NCI-H526 treated with DMSO at 0.1 percent for 48 hours (cell line): Measurements from ENCODE around the gene ESRRA.
A peak's percentile ranks its signal among the peaks of the same experiment; 100 is the strongest.
"Not testable (repeated sequence)": the region's sequence is repeated elsewhere in the genome, so short reads cannot be mapped to it uniquely, and the experiment has no call there.

Experiments used
- DNase-seq: peaks from one replicate; lab custom pipeline; 2025; lab: John Stamatoyannopoulos, UW

Gene ESRRA

DNA sequence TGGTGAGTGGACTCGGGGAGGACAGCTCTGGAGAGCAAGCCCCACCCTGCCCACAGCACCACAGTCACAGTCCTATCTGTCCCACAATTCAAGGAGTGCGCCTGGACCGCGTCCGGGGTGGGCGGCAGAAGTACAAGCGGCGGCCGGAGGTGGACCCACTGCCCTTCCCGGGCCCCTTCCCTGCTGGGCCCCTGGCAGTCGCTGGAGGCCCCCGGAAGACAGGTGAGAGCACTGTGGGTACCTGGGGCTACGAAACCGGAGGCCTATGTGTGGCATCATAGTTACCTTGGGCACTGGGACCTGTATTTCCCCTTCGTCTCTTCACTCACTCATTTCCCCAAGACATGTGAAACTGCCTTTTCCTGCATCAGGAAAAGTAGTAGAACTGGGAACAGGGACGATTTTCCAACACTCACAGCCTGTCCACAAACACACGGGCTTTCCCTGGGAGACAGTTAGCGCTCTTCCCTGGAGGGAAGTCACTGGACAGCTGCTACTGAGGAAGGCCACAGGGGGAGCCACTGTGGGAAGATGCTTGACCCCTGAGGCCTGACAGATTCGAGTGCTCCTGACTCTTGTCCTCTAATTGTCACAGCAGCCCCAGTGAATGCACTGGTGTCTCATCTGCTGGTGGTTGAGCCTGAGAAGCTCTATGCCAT is 9.0 kb downstream of the ESRRA start:
- DNase-seq: no peak

DNA sequence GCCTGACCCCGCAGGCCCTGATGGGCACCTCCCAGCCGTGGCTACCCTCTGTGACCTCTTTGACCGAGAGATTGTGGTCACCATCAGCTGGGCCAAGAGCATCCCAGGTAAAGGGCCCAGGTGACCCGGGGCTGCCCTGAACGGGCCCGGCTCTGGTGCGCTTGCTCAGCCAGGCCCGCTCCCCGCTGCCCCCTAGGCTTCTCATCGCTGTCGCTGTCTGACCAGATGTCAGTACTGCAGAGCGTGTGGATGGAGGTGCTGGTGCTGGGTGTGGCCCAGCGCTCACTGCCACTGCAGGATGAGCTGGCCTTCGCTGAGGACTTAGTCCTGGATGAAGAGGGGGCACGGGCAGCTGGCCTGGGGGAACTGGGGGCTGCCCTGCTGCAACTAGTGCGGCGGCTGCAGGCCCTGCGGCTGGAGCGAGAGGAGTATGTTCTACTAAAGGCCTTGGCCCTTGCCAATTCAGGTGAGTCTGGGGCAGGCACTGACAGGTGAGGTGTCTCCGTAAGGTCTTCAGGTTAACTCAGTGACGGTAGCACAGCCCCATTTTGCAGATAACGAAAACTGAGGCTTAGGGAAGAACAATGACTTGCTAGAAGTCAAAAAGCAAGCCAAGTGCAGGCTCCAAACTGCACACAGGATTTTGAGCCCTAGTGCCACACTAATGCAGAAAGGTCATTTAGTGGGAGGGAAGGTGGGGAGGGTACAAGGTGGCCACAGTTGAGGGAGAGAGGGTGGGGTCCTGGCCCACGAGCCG is 9.7 kb downstream of the ESRRA start:
- no peak for DNase-seq

DNA sequence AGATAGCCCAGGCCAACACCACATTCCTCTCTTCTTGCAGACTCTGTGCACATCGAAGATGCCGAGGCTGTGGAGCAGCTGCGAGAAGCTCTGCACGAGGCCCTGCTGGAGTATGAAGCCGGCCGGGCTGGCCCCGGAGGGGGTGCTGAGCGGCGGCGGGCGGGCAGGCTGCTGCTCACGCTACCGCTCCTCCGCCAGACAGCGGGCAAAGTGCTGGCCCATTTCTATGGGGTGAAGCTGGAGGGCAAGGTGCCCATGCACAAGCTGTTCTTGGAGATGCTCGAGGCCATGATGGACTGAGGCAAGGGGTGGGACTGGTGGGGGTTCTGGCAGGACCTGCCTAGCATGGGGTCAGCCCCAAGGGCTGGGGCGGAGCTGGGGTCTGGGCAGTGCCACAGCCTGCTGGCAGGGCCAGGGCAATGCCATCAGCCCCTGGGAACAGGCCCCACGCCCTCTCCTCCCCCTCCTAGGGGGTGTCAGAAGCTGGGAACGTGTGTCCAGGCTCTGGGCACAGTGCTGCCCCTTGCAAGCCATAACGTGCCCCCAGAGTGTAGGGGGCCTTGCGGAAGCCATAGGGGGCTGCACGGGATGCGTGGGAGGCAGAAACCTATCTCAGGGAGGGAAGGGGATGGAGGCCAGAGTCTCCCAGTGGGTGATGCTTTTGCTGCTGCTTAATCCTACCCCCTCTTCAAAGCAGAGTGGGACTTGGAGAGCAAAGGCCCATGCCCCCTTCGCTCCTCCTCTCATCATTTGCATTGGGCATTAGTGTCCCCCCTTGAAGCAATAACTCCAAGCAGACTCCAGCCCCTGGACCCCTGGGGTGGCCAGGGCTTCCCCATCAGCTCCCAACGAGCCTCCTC is 10.6 kb downstream of the ESRRA start:
- not testable (repeated sequence) for DNase-seq

DNA sequence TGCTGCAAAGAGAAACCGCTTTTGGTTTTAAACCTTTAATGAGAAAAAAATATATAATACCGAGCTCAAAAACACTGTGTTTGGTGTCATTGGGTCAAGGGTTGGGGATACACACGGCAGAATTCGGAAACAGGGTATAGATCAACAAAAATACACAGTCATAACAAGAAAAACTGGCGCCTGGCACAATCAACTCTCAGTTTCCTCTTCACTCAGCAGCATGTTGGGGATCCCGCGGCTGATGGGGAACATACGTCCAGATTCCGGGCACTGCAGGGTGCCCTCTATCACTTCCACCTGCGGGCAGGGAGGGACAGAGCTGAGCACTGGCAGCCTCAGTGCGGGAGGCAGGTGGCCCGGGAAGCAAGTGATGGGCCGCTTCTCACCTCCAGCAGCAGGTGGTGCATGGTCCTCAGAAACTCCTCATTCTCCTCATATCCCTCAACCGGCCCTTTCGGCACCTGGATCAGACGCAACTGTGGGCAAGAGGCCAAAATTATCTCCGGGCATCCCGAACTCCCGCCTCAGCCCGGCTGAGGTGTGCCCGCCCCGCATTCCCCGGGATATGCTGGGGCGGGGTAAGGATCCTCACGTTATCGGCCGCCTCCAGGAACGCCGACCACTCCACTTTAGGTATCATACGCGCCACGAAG is 11.5 kb downstream of the ESRRA start:
- peak; percentile 37 for DNase-seq

DNA sequence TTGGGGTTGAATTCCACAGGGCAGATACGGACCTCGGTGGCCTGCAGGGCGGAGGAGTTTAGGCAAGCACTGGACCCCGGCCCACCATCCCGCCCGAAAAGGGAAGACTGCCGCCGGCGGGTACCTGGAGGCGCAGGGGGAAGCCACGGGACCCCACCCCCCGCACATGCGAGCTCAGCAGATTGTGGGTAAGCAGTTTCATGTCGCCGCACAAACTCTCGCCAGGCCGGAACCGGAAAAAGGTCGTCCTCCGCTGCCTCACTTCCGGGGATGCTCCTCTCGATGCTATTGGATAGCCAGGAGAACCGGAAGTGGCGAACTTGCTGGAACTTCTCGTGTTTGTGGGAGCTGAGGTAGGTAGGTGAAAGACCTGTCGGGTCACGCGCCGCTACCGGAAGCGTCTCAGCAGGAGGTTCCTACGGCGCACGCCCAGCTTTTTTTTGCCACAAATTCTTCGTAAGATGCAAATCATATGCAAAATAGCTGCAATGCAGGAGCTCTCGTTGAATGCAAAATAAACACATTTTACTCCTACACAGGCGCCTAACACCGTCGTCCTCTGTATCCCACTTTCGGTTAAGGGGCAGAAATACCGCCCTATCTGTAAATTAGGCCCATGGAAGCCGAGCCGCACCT is 12.1 kb downstream of the ESRRA start, which contains the start of gene TRMT112:
TSS of gene TRMT112 (minus strand) at position 235 of the 636 bp plus-strand sequence. CDS start at position 202, 33 bp downstream.
- DNase-seq: peak; percentile 99

DNA sequence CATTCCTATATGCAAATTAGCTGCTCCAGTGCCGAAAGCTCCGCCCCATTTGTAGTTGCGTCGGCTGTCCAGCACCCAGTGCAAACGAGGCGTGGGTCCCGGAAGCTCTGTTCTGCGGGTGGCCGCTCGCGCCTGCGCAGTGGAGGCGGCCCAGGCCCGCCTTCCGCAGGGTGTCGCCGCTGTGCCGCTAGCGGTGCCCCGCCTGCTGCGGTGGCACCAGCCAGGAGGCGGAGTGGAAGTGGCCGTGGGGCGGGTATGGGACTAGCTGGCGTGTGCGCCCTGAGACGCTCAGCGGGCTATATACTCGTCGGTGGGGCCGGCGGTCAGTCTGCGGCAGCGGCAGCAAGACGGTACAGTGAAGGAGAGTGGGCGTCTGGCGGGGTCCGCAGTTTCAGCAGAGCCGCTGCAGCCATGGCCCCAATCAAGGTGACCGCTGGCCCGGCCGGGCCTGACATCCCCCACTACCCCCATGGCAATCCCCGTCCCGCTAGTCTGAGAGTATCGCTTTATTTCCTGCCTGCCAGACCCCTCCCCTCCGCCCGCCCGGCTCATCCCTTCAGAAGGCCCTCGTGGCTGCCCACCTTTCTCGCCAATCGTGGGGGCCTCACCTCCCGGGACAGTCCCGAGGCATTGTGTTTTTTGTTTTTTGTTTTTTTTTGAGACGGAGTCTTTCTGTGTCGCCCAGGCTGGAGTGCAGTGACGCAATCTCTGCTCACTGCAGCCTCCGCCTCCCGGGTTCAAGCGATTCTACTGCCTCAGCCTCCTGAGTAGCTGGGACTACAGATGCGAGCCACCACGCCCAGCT is 12.8 kb downstream of the ESRRA start, which contains the start of gene PRDX5:
TSS of gene PRDX5 (plus strand) at position 161 of the 805 bp plus-strand sequence. CDS start at position 256, 95 bp downstream.
- peak; percentile 99 for DNase-seq

DNA sequence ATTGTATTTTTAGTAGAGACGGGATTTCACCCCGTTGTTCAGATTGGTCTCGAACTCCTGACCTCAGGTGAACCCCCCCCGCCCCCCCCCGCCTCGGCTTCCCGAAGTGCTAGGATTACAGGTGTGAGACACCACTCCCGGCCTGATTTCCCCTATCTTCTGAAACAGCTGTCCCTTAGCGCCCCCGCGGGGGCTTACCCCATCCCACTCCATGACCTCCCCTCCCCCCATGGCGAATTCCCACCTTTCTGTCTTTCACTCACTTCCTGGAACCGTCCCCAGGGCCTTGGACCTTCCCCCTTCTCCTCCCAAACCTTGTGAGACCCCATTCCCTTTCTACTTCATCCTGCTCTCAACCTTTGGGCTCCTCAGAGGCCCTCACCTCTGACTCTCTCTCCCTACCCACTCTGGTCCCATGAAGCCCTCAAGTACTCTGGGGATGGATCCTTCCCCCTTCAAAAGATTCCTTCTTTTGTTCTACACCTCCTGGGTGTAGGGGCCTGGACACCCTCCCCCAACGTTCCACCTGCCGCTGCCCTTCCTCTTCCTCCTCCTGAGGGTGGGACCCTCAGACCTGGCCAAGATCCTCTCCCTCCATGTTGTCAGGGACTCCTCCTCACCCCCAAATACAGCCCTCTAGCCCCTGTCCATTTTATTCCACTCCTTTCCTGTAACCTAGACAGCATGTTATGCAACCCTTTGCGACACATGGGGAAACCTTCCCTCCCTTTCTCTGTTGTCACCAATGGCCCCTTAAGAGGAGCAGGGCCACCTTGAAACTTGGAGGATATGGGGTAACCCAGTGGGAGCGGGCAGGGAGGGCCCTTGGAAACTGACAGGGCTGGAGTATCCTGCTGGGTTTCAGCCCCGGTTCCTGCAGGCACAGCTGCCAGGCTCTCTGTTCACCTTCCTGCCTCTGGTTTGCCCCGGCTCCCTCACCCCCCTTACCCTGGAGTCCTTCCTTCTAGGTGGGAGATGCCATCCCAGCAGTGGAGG is 13.7 kb downstream of the ESRRA start:
- no peak for DNase-seq

DNA sequence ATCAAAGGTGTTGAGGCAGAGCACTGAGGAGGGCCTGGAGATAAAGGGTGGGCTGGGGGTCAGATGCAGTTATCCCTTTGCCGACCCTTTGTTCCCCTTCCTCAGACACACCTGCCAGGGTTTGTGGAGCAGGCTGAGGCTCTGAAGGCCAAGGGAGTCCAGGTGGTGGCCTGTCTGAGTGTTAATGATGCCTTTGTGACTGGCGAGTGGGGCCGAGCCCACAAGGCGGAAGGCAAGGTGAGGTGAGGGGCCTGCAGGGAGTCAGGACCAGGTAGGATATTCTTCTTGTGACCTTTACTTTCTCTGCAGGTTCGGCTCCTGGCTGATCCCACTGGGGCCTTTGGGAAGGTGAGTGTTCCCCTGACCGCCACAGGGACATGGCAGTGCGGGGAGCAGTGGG is 15.2 kb downstream of the ESRRA start:
- DNase-seq: no peak

DNA sequence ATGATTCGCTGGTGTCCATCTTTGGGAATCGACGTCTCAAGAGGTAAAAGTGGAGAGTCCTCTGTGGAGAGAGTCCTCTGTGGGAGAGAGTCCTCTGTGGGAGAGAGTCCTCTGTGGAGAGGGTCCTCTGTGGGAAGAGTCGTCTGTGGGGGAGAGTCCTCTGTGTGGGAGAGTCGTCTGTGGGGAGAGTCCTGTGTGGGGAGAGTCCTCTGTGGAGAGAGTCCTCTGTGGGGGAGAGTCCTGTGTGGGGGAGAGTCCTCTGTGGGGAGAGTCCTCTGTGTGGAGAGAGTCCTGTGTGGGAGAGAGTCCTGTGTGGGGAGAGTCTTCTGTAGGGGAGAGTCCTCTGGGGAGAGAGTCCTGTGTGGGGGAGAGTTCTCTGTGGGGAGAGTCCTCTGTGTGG is 15.7 kb downstream of the ESRRA start:
- DNase-seq: no peak

DNA sequence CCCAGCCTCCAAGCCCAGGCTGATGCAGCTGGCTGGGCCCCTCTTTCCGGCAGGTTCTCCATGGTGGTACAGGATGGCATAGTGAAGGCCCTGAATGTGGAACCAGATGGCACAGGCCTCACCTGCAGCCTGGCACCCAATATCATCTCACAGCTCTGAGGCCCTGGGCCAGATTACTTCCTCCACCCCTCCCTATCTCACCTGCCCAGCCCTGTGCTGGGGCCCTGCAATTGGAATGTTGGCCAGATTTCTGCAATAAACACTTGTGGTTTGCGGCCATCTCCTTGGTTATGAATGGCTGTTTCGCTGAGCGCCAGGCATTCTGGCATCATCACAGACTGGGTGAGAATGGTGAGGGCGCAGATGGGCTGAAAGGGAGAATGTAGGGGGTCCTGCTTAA is 16.2 kb downstream of the ESRRA start:
- no peak for DNase-seq

DNA sequence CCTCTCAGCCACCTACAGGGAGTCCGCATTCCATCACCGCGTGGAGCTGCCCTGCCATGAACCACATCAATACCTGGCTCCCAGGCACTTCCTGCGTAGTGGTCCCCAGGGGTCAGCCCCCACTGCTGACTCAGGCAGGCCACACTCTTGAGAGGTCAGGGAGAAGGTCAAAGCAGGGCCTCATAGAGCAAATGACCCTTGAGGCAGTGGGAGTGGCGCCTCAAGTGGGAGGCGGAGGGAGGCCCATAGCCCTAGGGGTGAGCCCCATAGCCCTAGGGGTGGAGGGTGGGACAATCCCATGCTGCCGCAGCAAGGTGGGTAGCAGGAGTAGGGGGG is 17.6 kb downstream of the ESRRA start:
- no peak for DNase-seq

DNA sequence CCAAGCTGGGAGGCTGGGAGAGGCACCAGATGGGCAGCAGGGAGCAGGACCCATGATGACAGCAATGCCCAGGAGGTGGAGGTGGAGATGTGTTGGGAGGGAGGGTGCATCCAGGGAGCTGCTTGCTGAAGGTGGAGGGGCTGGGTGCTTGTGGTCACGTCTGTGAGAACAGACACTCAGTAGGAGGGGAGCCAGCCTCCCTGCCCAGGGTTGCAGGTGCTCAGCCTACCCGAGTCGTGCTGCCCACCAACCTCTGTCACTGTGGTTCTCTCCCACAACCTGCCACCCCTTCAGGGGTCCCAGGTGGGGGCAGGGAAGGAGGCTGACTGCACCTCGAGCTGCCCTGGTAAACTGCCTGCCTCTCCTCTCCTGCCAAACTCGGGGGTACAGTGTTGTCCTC is 18.0 kb downstream of the ESRRA start:
- DNase-seq: no peak

DNA sequence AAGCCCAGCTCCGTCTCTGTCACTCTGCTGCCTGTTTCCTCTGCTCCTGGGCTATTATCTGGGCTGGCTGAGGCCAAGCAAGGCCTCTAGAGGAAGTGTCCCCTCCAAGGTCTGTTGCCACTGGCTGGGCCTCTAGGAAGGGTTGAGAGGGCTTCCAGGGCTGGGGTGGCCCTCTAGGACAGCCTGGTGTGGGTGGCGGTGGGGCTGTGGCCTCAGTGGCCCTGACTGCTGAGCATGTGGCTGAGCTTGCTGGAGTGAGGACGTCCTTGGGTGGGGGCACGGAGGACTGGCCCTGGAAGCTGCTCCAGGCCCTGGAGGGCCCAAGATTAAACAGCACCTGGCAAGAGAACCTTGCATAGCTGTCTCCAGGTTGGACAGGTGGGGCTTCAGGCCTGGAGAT is 18.7 kb downstream of the ESRRA start:
- DNase-seq: not testable (repeated sequence)

DNA sequence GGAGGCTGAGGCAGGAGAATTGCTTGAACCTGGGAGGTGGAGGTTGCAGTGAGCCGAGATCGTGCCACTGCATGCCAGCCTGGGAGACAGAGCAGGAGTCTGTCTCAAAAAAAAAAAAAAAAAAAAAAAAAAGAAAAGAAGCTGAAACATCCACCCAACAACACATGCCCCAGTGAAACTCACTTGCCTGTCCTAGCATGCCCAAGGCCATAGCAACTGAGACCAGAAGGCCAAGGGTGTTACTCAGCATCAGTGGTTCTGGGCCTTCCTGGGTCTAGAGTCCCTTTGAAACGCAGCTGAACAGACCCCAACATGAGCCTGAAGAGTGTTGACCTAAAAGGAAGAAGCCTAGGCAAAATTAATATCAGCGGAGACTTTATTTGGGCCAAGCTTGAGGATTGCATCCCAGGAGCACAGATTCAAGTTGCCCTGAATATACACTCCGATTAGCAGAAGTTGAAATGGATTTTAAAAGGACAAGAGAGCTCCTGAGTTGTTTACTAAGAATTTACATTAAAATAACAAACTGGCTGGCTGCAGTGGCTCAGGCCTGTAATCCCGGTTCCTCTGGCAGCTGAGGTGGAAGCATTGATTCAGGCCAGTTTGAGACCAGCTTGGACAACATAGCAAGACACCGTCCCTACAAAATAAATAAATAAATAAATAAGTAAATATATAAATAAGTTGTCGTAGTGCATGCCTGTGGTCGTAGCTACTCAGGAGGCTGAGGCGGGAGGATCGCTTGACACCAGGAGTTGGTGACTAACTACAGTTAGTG is 19.6 kb downstream of the ESRRA start:
- DNase-seq: no peak

DNA sequence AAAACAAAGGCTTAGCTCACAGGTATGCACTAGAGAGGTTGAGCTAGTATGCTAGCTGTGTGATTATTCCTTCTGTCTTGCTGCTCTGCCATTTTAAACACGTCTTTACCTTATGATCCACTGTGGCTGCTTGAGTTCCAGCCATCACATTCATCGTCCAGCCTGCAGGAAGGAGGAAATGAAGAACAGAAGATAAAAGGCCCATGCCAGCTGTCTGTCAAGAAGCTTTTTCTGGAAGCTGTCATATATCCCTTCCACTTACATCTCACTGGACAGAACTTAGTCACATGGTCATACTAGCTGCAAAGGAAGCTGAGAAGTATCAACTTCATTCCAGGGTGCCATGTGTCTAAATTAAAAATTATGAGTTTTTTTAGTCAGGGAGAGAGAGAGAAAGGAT is 22.1 kb downstream of the ESRRA start:
- no peak for DNase-seq

DNA sequence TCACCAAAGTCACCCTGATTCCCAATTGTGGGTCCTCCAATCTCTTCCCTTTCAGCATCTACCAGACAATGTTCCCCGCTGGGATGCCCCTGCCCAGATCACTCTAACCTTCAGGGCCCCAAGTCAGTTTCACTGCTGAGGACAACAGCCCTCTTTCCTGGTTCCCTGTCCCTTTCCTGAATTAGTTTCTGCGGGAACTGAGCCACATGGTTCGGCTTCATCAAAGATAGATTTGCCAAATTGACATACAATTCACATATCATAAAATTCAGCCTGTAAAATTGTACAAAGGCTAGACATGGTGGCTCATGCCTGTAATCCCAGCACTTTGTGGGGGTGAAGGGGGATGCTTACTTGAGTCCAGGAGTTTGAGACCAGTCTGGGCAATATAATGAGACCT is 22.7 kb downstream of the ESRRA start:
- no peak for DNase-seq

DNA sequence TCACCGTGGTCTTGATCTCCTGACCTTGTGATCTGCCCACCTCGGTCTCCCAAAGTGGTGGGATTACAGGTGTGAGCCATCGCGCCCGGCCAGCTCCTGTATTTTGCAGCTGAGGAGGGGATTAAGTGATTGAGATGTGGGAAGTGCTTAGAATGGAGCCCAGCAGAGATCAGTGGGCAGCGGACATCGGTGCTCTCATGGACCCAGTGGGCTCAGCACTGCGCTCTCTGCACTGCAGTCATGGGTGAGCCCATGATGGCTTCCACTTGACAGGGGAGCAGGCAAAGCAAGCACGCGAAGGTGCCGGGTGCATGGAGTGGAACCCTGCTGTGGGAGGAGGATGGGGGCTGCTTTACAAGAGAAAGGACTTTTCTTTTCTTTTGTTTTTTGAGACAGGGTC is 25.6 kb downstream of the ESRRA start:
- no peak for DNase-seq

DNA sequence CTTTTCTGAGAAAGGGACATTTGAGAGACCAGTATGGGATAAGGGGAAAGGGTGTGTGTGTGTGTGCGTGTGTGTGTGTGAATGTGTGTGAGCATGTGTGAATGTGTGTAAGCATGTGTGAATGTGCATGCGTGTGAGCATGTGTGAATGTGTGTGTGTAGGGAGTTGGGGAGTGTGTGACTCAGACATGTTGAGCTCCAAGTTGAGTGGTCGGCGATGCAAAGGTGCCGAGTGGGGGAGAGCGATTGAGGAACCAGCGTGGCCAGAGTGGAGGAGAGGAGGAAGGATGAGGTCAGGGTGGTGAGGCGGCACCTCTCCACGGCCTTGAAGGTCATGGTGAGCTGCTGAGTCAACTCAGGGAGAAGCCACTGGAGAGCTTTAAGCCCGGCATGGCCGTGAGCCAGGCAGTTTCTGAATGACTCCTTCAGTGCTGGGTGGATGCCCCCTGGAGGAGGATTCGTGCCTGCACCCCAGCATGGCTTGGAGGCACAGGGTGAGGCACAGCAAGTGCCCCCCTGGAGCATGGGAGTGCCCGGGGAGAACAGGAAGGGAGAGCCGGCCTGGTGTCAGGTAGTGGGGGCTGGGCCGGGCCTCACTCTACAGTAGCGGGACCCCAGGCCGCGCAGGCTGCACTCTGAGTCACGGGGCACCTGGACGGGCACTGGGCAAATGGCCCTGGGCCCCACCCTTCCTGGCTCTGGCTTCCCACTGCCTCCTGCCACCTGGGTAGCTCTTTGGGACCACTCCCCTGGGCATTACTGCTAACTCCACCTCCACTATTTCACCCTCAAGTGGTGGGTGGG is 26.4 kb downstream of the ESRRA start:
- no peak for DNase-seq
